Epidermal melanocyte (primary cell): ENCODE measurements around the gene PPM1F.
"Not testable (repeated sequence)": the region's sequence is repeated elsewhere in the genome, so short reads cannot be mapped to it uniquely, and the experiment has no call there.

Experiments used
- DNase-seq: peaks from one replicate; pipeline ENCODE4 v3.0.0; 2011; ENCODE audit warnings: low spot score; ENCODE audit not compliant: insufficient read length

The PPM1F gene

GRCh38 chr22:21898354-21898896 is 54.2 kb downstream of the PPM1F start:
- no peak for DNase-seq

GRCh38 chr22:21896951-21897513 is 55.6 kb downstream of the PPM1F start:
- no peak for DNase-seq

GRCh38 chr22:21896275-21896674 is 56.4 kb downstream of the PPM1F start:
- DNase-seq = not testable (repeated sequence)

- no peak for DNase-seq
Measured at GRCh38 chr22:21894799-21895198, 57.8 kb downstream of the PPM1F start.

- no peak for DNase-seq
Measured at GRCh38 chr22:21889251-21889990, 63.2 kb downstream of the PPM1F start.

- DNase-seq = no peak
Measured at GRCh38 chr22:21887841-21888240, 64.8 kb downstream of the PPM1F start.

- DNase-seq = not testable (repeated sequence)
Measured at GRCh38 chr22:21883930-21884329, 68.7 kb downstream of the PPM1F start.

- not testable (repeated sequence) for DNase-seq
Measured at GRCh38 chr22:21882754-21883333, 69.8 kb downstream of the PPM1F start.

- DNase-seq = no peak
Measured at GRCh38 chr22:21881841-21882753, 70.6 kb downstream of the PPM1F start.

- no peak for DNase-seq
Measured at GRCh38 chr22:21876486-21877176, 76.0 kb downstream of the PPM1F start.

- not testable (repeated sequence) for DNase-seq
Measured at GRCh38 chr22:21874953-21875352, 77.7 kb downstream of the PPM1F start.

GRCh38 chr22:21873619-21874018 is 79.0 kb downstream of the PPM1F start:
- no peak for DNase-seq

GRCh38 chr22:21872741-21873140 is 79.9 kb downstream of the PPM1F start:
- not testable (repeated sequence) for DNase-seq
